Neural cell (in vitro differentiated cells): ENCODE results near the gene ZNRD2. TPM values are rescaled to one million over a fixed set of nuclear protein-coding genes. Genes with fewer than 3 reads are reported as not detected.

Experiments used
- H2AFZ ChIP-seq: fragments of 200-600, 300-800 bp; sonication (generic), shearing (Covaris generic); 2 replicates; pipeline ENCODE4 v1.6.0; 2014; ENCODE audit warnings: low read depth, mild to moderate bottlenecking, antibody characterized with exemption, low read length, moderate library complexity
- H3F3A ChIP-seq: fragments of 200-600 bp; shearing (Covaris generic); 2 replicates; pipeline ENCODE4 v1.6.1; 2016; ENCODE audit warnings: mild to moderate bottlenecking, moderate library complexity, mixed read lengths, antibody characterized with exemption, low read length; ENCODE audit not compliant: insufficient read depth, poor library complexity, severe bottlenecking
- H3K27ac ChIP-seq: fragments of 200-600, 300-800 bp; sonication (generic), shearing (Covaris generic); 2 replicates; pipeline ENCODE4 v1.5.1; 2014; ENCODE audit warnings: mild to moderate bottlenecking, low read length, moderate library complexity
- H3K27me3 ChIP-seq: fragments of 300-800, 200-600 bp; sonication (generic), shearing (Covaris generic); 2 replicates; pipeline ENCODE4 v1.6.0; 2014; ENCODE audit warnings: mild to moderate bottlenecking, low read depth, low read length, moderate library complexity; ENCODE audit not compliant: insufficient read depth
- H3K36me3 ChIP-seq: fragments of 300-800, 200-600 bp; sonication (generic), shearing (Covaris generic); 2 replicates; pipeline ENCODE4 v1.5.1; 2014; ENCODE audit warnings: mild to moderate bottlenecking, antibody characterized with exemption, low read length, moderate library complexity; ENCODE audit not compliant: insufficient read depth
- H3K4me2 ChIP-seq: fragments of 300-800, 200-600 bp; sonication (generic), shearing (Covaris generic); 2 replicates; pipeline ENCODE4 v1.6.0; 2014; ENCODE audit warnings: mild to moderate bottlenecking, low read length
- H3K4me3 ChIP-seq: fragments of 300-800, 200-600 bp; sonication (generic), shearing (Covaris generic); 2 replicates; pipeline ENCODE4 v1.5.1; 2014; ENCODE audit warnings: mild to moderate bottlenecking, low read length, moderate library complexity
- H3K79me2 ChIP-seq: fragments of 200-600 bp; shearing (Covaris generic); replicated peaks from 2 replicates; pipeline ENCODE4 v1.6.0; 2014; ENCODE audit warnings: mild to moderate bottlenecking, low read length, moderate library complexity; ENCODE audit not compliant: insufficient read depth
- H3K9ac ChIP-seq: fragments of 300-800, 200-600 bp; sonication (generic), shearing (Covaris generic); 2 replicates; pipeline ENCODE4 v1.6.1; 2016; ENCODE audit warnings: mild to moderate bottlenecking, low read length, mixed read lengths
- H3K9me2 ChIP-seq: fragments of 200-600 bp; shearing (Covaris generic); 2 replicates; pipeline ENCODE4 v1.6.1; 2016; ENCODE audit warnings: mild to moderate bottlenecking, low read length, mixed read lengths; ENCODE audit not compliant: insufficient read depth
- H3K9me3 ChIP-seq: fragments of 200-600, 300-800 bp; sonication (generic), shearing (Covaris generic); 2 replicates; pipeline ENCODE4 v1.6.1; 2016; ENCODE audit warnings: mild to moderate bottlenecking, mixed run types, low read length, moderate library complexity, mixed read lengths
- H4K20me1 ChIP-seq: fragments of 200-600 bp; shearing (Covaris generic); 2 replicates; pipeline ENCODE4 v1.6.1; 2016; ENCODE audit warnings: mild to moderate bottlenecking, mixed run types; ENCODE audit not compliant: insufficient read depth
- EP300 ChIP-seq: fragments of 450-650 bp; conservative IDR thresholded peaks from 2 replicates; pipeline ENCODE4 v1.6.1; 2014; ENCODE audit warnings: antibody characterized with exemption, mild to moderate bottlenecking, moderate library complexity; ENCODE audit not compliant: poor library complexity, severe bottlenecking
- EZH2 ChIP-seq: fragments of 200-600, 300-800 bp; shearing (Covaris generic), sonication (generic); IDR thresholded peaks from 2 replicates; pipeline ENCODE4 v1.6.1; 2014; ENCODE audit warnings: antibody characterized with exemption, low read length, borderline replicate concordance, mild to moderate bottlenecking; ENCODE audit not compliant: insufficient read depth, poor library complexity, severe bottlenecking
- MXI1 ChIP-seq: fragments of 450-650 bp; conservative IDR thresholded peaks from 2 replicates; pipeline ENCODE4 v1.6.1; 2014; ENCODE audit warnings: antibody characterized with exemption, mild to moderate bottlenecking; ENCODE audit not compliant: poor library complexity, severe bottlenecking
- POLR2AphosphoS5 ChIP-seq: IDR thresholded peaks from 2 replicates; pipeline ENCODE4 v1.6.1; 2012
- RAD21 ChIP-seq: fragments of 450-650 bp; conservative IDR thresholded peaks from 2 replicates; pipeline ENCODE4 v1.6.1; 2014; ENCODE audit warnings: antibody characterized with exemption, mild to moderate bottlenecking, moderate library complexity
- SMC3 ChIP-seq: fragments of 450-650 bp; conservative IDR thresholded peaks from 2 replicates; pipeline ENCODE4 v1.6.1; 2014; ENCODE audit warnings: antibody characterized with exemption, mild to moderate bottlenecking, moderate library complexity; ENCODE audit not compliant: poor library complexity
- TAF1 ChIP-seq: IDR thresholded peaks from 2 replicates; pipeline ENCODE4 v1.6.1; 2012; ENCODE audit warnings: low read depth
- polyA plus RNA-seq: library from polyadenylated mRNA; depleted of rRNA; stranded (reverse); fragments of >200 nt; gene quantifications from 2 replicates; pipeline ENCODE4 v1.2.3, GENCODE V29; 2014
- small RNA-seq, 3 experiments: library from RNA; depleted of rRNA; stranded (forward); fragments of <200 nt; gene quantifications; one replicate each; pipeline ENCODE3, GENCODE V24; 2012
- TF ChIP-seq, protein P1 (sequence below): IDR thresholded peaks from 2 replicates; pipeline ENCODE4 v1.6.1; 2012; ENCODE audit warnings: borderline replicate concordance
- TF ChIP-seq, protein P2 (sequence below): fragments of 450-650 bp; IDR thresholded peaks from 2 replicates; pipeline ENCODE4 v1.5.1; 2014; ENCODE audit warnings: antibody characterized with exemption, mild to moderate bottlenecking, moderate library complexity; ENCODE audit not compliant: poor library complexity, severe bottlenecking

Gene ZNRD2
- polyA plus RNA-seq, 1 donor from 2014 or later: 36.2 TPM

DNA sequence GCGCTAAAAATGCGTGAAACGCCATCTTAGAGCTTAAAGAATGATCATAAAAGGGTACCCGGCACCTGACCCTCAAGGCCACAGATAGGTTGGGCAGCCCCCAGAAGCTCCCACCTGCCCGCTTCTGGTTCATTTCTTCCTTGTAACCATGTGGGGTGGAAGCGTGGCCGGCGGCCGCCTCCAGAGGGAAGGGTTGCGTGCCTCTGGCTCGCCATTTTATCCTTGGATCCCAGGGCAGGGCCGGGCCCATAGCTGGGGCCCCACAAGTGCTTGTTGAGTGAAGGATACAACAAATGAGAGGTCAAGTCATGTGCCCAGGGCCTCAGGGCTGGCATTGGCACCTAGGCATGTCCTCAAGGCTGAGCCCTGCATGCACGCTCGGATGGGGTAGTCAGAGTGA, 51.2 kb downstream of the ZNRD2 start:
- Histone ChIP-seq H4K20me1 (no peaks in the 10 kb centered on the region), H3K27ac (no peak overlapping the region), H3K36me3 (no peaks in the 10 kb centered on the region), H3K79me2 (peaks cover 10% of the 10 kb centered on the region), H3K27me3 (no peaks in the 10 kb centered on the region), H3K4me2 (no peak overlapping the region), H3K9ac (no peak overlapping the region), H3K4me3 (no peak overlapping the region), H3K9me2 (no peaks in the 10 kb centered on the region), H3K9me3 (no peaks in the 10 kb centered on the region), H2AFZ (no peak overlapping the region), H3F3A (no peaks in the 10 kb centered on the region)
- TF ChIP-seq SMC3: no peak
- TF ChIP-seq MXI1: no peak
- no peak for TF ChIP-seq POLR2AphosphoS5
- TF ChIP-seq RAD21: no peak
- TF ChIP-seq, protein P1, sequence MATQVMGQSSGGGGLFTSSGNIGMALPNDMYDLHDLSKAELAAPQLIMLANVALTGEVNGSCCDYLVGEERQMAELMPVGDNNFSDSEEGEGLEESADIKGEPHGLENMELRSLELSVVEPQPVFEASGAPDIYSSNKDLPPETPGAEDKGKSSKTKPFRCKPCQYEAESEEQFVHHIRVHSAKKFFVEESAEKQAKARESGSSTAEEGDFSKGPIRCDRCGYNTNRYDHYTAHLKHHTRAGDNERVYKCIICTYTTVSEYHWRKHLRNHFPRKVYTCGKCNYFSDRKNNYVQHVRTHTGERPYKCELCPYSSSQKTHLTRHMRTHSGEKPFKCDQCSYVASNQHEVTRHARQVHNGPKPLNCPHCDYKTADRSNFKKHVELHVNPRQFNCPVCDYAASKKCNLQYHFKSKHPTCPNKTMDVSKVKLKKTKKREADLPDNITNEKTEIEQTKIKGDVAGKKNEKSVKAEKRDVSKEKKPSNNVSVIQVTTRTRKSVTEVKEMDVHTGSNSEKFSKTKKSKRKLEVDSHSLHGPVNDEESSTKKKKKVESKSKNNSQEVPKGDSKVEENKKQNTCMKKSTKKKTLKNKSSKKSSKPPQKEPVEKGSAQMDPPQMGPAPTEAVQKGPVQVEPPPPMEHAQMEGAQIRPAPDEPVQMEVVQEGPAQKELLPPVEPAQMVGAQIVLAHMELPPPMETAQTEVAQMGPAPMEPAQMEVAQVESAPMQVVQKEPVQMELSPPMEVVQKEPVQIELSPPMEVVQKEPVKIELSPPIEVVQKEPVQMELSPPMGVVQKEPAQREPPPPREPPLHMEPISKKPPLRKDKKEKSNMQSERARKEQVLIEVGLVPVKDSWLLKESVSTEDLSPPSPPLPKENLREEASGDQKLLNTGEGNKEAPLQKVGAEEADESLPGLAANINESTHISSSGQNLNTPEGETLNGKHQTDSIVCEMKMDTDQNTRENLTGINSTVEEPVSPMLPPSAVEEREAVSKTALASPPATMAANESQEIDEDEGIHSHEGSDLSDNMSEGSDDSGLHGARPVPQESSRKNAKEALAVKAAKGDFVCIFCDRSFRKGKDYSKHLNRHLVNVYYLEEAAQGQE: no peak
- no peak for TF ChIP-seq TAF1
- TF ChIP-seq, protein P2, sequence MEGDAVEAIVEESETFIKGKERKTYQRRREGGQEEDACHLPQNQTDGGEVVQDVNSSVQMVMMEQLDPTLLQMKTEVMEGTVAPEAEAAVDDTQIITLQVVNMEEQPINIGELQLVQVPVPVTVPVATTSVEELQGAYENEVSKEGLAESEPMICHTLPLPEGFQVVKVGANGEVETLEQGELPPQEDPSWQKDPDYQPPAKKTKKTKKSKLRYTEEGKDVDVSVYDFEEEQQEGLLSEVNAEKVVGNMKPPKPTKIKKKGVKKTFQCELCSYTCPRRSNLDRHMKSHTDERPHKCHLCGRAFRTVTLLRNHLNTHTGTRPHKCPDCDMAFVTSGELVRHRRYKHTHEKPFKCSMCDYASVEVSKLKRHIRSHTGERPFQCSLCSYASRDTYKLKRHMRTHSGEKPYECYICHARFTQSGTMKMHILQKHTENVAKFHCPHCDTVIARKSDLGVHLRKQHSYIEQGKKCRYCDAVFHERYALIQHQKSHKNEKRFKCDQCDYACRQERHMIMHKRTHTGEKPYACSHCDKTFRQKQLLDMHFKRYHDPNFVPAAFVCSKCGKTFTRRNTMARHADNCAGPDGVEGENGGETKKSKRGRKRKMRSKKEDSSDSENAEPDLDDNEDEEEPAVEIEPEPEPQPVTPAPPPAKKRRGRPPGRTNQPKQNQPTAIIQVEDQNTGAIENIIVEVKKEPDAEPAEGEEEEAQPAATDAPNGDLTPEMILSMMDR: no peak
- no peak for TF ChIP-seq EP300
- TF ChIP-seq EZH2: no peak

Small RNAs within 50 kb of the gene (small RNA-seq; reads per million reads assigned to genes)
- gene AP001362.1: 0 reads per million in 3 experiments

Other genes starting within 250 kb of the ZNRD2 start
- gene DPF2, start 236.6 kb upstream of the ZNRD2 start, polyA plus RNA-seq: 57.8 and 60.9 TPM in 2 replicates
- 16.1 and 23.1 TPM in 2 replicates for gene TIGD3, start 215.7 kb upstream of the ZNRD2 start, polyA plus RNA-seq
- 0.66 TPM in 1 of 2 replicates, not detected in the other for gene SLC25A45, start 187.8 kb upstream of the ZNRD2 start, polyA plus RNA-seq
- 17.2 and 22.2 TPM in 2 replicates for gene FRMD8, start 183.8 kb upstream of the ZNRD2 start, polyA plus RNA-seq
- gene NEAT1, start 147.7 kb upstream of the ZNRD2 start, polyA plus RNA-seq: 2.6 and 4.2 TPM in 2 replicates
- 1,383 and 1,630 TPM in 2 replicates for gene MALAT1, start 71.4 kb upstream of the ZNRD2 start, polyA plus RNA-seq
- 48.3 and 56.2 TPM in 2 replicates for gene SCYL1, start 45.4 kb upstream of the ZNRD2 start, polyA plus RNA-seq
- gene LTBP3, start 12.1 kb upstream of the ZNRD2 start, polyA plus RNA-seq: 3.5 and 4.6 TPM in 2 replicates
- gene FAM89B, start 2.1 kb downstream of the ZNRD2 start, polyA plus RNA-seq: 75.1 and 86.1 TPM in 2 replicates
- gene EHBP1L1, start 5.6 kb downstream of the ZNRD2 start, polyA plus RNA-seq: 18.3 and 19.8 TPM in 2 replicates
- 1.1 TPM in 1 of 2 replicates, not detected in the other for gene KCNK7, start 25.3 kb downstream of the ZNRD2 start, polyA plus RNA-seq
- gene MAP3K11, start 43.7 kb downstream of the ZNRD2 start, polyA plus RNA-seq: 3.9 and 6.6 TPM in 2 replicates
- 7.8 and 8.1 TPM in 2 replicates for gene PCNX3, start 45.3 kb downstream of the ZNRD2 start, polyA plus RNA-seq
- 0.16 and 6.5 TPM in 2 replicates for gene SIPA1, start 67.6 kb downstream of the ZNRD2 start, polyA plus RNA-seq
- gene RELA, start 92.4 kb downstream of the ZNRD2 start, polyA plus RNA-seq: 19.3 and 19.5 TPM in 2 replicates
- 102 and 109 TPM in 2 replicates for gene KAT5, start 141.8 kb downstream of the ZNRD2 start, polyA plus RNA-seq
- 38.4 and 43.8 TPM in 2 replicates for gene RNASEH2C, start 150.3 kb downstream of the ZNRD2 start, polyA plus RNA-seq
- 0.52 and 1.3 TPM in 2 replicates for gene AP5B1, start 210.5 kb downstream of the ZNRD2 start, polyA plus RNA-seq
- gene OVOL1, start 216.6 kb downstream of the ZNRD2 start, polyA plus RNA-seq: not detected in 2 replicates